ENCODE data around the gene TMEM107. TPM values are rescaled to one million over a fixed set of nuclear protein-coding genes. Genes with fewer than 3 reads are reported as not detected.

Gene TMEM107
- total RNA-seq, 1 experiment from 2014 or later: 17.2 TPM

DNA sequence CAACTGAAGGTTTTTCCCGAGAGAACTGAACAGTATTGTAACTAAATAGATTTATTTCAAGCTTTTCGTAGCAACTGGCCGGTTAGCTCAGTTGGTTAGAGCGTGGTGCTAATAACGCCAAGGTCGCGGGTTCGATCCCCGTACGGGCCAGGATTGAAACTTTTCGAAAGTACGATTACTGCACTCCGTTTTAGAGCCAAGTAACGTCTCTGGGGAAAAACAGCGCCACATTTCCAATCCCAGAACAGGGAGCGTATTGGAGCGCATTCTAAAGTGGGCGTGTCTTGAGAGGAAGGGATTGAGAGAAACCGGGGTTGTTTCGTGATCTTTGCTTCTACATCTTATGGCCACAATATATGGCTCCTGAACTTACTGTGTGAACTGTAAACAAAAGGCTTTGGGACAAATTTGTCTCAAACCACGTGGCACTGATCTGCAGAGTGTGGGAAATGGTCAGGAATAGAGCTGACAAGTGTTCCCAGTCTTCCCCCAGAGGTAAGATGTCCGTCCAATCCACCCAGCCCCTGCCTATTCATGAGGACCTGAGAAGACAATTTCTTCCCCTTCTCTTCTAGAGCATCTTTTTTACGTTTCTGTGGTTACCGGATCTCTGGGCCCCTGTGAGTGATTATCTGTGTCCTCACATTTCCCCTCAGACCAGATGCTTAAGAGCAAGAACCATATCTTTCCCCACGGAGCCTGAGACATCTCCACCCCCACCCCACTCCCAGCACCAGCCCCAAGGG lies 11.5 kb upstream of the TMEM107 start (continued):
- TF ChIP-seq, protein P1, sequence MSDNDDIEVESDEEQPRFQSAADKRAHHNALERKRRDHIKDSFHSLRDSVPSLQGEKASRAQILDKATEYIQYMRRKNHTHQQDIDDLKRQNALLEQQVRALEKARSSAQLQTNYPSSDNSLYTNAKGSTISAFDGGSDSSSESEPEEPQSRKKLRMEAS (CRISPR knock-in tag; IDR thresholded peaks at IDR 0.05): peak; percentile 41
- TF ChIP-seq RORB (CRISPR knock-in tag; IDR thresholded peaks at IDR 0.05): peak; percentile 81
- TF ChIP-seq, protein P2, sequence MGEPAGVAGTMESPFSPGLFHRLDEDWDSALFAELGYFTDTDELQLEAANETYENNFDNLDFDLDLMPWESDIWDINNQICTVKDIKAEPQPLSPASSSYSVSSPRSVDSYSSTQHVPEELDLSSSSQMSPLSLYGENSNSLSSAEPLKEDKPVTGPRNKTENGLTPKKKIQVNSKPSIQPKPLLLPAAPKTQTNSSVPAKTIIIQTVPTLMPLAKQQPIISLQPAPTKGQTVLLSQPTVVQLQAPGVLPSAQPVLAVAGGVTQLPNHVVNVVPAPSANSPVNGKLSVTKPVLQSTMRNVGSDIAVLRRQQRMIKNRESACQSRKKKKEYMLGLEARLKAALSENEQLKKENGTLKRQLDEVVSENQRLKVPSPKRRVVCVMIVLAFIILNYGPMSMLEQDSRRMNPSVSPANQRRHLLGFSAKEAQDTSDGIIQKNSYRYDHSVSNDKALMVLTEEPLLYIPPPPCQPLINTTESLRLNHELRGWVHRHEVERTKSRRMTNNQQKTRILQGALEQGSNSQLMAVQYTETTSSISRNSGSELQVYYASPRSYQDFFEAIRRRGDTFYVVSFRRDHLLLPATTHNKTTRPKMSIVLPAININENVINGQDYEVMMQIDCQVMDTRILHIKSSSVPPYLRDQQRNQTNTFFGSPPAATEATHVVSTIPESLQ (CRISPR knock-in tag; IDR thresholded peaks at IDR 0.05): no peak
- TF ChIP-seq, protein P3, sequence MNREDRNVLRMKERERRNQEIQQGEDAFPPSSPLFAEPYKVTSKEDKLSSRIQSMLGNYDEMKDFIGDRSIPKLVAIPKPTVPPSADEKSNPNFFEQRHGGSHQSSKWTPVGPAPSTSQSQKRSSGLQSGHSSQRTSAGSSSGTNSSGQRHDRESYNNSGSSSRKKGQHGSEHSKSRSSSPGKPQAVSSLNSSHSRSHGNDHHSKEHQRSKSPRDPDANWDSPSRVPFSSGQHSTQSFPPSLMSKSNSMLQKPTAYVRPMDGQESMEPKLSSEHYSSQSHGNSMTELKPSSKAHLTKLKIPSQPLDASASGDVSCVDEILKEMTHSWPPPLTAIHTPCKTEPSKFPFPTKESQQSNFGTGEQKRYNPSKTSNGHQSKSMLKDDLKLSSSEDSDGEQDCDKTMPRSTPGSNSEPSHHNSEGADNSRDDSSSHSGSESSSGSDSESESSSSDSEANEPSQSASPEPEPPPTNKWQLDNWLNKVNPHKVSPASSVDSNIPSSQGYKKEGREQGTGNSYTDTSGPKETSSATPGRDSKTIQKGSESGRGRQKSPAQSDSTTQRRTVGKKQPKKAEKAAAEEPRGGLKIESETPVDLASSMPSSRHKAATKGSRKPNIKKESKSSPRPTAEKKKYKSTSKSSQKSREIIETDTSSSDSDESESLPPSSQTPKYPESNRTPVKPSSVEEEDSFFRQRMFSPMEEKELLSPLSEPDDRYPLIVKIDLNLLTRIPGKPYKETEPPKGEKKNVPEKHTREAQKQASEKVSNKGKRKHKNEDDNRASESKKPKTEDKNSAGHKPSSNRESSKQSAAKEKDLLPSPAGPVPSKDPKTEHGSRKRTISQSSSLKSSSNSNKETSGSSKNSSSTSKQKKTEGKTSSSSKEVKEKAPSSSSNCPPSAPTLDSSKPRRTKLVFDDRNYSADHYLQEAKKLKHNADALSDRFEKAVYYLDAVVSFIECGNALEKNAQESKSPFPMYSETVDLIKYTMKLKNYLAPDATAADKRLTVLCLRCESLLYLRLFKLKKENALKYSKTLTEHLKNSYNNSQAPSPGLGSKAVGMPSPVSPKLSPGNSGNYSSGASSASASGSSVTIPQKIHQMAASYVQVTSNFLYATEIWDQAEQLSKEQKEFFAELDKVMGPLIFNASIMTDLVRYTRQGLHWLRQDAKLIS (CRISPR knock-in tag; IDR thresholded peaks at IDR 0.05; ENCODE audit: borderline replicate concordance): no peak
- no peak for TF ChIP-seq CREB1 (CRISPR knock-in tag; IDR thresholded peaks at IDR 0.05)
- TF ChIP-seq, protein P4, sequence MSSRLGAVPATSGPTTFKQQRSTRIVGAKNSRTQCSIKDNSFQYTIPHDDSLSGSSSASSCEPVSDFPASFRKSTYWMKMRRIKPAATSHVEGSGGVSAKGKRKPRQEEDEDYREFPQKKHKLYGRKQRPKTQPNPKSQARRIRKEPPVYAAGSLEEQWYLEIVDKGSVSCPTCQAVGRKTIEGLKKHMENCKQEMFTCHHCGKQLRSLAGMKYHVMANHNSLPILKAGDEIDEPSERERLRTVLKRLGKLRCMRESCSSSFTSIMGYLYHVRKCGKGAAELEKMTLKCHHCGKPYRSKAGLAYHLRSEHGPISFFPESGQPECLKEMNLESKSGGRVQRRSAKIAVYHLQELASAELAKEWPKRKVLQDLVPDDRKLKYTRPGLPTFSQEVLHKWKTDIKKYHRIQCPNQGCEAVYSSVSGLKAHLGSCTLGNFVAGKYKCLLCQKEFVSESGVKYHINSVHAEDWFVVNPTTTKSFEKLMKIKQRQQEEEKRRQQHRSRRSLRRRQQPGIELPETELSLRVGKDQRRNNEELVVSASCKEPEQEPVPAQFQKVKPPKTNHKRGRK (CRISPR knock-in tag; IDR thresholded peaks at IDR 0.05; ENCODE audit: borderline replicate concordance): no peak
- TF ChIP-seq, protein P5, sequence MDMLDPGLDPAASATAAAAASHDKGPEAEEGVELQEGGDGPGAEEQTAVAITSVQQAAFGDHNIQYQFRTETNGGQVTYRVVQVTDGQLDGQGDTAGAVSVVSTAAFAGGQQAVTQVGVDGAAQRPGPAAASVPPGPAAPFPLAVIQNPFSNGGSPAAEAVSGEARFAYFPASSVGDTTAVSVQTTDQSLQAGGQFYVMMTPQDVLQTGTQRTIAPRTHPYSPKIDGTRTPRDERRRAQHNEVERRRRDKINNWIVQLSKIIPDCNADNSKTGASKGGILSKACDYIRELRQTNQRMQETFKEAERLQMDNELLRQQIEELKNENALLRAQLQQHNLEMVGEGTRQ (CRISPR knock-in tag; IDR thresholded peaks at IDR 0.05): peak; percentile 33; the same call in 1 of the 2 replicates
- TF ChIP-seq, protein P6, sequence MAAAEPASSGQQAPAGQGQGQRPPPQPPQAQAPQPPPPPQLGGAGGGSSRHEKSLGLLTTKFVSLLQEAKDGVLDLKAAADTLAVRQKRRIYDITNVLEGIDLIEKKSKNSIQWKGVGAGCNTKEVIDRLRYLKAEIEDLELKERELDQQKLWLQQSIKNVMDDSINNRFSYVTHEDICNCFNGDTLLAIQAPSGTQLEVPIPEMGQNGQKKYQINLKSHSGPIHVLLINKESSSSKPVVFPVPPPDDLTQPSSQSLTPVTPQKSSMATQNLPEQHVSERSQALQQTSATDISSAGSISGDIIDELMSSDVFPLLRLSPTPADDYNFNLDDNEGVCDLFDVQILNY (CRISPR knock-in tag; IDR thresholded peaks at IDR 0.05): no peak
- TF ChIP-seq GRHL2 (CRISPR knock-in tag; IDR thresholded peaks at IDR 0.05; ENCODE audit: insufficient replicate concordance, severe bottlenecking): no peak
- peak; percentile 50 for TF ChIP-seq GABPB1 (CRISPR knock-in tag; IDR thresholded peaks at IDR 0.05)
- TF ChIP-seq SOX15 (CRISPR knock-in tag; IDR thresholded peaks at IDR 0.05): no peak
- TF ChIP-seq, protein P7, sequence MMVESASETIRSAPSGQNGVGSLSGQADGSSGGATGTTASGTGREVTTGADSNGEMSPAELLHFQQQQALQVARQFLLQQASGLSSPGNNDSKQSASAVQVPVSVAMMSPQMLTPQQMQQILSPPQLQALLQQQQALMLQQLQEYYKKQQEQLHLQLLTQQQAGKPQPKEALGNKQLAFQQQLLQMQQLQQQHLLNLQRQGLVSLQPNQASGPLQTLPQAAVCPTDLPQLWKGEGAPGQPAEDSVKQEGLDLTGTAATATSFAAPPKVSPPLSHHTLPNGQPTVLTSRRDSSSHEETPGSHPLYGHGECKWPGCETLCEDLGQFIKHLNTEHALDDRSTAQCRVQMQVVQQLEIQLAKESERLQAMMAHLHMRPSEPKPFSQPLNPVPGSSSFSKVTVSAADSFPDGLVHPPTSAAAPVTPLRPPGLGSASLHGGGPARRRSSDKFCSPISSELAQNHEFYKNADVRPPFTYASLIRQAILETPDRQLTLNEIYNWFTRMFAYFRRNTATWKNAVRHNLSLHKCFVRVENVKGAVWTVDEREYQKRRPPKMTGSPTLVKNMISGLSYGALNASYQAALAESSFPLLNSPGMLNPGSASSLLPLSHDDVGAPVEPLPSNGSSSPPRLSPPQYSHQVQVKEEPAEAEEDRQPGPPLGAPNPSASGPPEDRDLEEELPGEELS (CRISPR knock-in tag; IDR thresholded peaks at IDR 0.05): no peak
- TF ChIP-seq ZNF671 (CRISPR knock-in tag; IDR thresholded peaks at IDR 0.05): peak; percentile 90; the same call in 1 of the 2 replicates
- no peak for TF ChIP-seq TCF7 (CRISPR knock-in tag; IDR thresholded peaks at IDR 0.05; ENCODE audit: low read depth)
- TF ChIP-seq, protein P8, sequence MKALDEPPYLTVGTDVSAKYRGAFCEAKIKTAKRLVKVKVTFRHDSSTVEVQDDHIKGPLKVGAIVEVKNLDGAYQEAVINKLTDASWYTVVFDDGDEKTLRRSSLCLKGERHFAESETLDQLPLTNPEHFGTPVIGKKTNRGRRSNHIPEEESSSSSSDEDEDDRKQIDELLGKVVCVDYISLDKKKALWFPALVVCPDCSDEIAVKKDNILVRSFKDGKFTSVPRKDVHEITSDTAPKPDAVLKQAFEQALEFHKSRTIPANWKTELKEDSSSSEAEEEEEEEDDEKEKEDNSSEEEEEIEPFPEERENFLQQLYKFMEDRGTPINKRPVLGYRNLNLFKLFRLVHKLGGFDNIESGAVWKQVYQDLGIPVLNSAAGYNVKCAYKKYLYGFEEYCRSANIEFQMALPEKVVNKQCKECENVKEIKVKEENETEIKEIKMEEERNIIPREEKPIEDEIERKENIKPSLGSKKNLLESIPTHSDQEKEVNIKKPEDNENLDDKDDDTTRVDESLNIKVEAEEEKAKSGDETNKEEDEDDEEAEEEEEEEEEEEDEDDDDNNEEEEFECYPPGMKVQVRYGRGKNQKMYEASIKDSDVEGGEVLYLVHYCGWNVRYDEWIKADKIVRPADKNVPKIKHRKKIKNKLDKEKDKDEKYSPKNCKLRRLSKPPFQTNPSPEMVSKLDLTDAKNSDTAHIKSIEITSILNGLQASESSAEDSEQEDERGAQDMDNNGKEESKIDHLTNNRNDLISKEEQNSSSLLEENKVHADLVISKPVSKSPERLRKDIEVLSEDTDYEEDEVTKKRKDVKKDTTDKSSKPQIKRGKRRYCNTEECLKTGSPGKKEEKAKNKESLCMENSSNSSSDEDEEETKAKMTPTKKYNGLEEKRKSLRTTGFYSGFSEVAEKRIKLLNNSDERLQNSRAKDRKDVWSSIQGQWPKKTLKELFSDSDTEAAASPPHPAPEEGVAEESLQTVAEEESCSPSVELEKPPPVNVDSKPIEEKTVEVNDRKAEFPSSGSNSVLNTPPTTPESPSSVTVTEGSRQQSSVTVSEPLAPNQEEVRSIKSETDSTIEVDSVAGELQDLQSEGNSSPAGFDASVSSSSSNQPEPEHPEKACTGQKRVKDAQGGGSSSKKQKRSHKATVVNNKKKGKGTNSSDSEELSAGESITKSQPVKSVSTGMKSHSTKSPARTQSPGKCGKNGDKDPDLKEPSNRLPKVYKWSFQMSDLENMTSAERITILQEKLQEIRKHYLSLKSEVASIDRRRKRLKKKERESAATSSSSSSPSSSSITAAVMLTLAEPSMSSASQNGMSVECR (CRISPR knock-in tag; IDR thresholded peaks at IDR 0.05; ENCODE audit: borderline replicate concordance): 0 out of 2 replicates have a peak, but pooled peaks have one; percentile 41
- TF ChIP-seq, protein P9, sequence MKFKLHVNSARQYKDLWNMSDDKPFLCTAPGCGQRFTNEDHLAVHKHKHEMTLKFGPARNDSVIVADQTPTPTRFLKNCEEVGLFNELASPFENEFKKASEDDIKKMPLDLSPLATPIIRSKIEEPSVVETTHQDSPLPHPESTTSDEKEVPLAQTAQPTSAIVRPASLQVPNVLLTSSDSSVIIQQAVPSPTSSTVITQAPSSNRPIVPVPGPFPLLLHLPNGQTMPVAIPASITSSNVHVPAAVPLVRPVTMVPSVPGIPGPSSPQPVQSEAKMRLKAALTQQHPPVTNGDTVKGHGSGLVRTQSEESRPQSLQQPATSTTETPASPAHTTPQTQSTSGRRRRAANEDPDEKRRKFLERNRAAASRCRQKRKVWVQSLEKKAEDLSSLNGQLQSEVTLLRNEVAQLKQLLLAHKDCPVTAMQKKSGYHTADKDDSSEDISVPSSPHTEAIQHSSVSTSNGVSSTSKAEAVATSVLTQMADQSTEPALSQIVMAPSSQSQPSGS (CRISPR knock-in tag; IDR thresholded peaks at IDR 0.05; ENCODE audit: borderline replicate concordance, low read depth): no peak
- TF ChIP-seq, protein P10, sequence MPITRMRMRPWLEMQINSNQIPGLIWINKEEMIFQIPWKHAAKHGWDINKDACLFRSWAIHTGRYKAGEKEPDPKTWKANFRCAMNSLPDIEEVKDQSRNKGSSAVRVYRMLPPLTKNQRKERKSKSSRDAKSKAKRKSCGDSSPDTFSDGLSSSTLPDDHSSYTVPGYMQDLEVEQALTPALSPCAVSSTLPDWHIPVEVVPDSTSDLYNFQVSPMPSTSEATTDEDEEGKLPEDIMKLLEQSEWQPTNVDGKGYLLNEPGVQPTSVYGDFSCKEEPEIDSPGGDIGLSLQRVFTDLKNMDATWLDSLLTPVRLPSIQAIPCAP (CRISPR knock-in tag; IDR thresholded peaks at IDR 0.05): no peak
- no peak; the same call in 1 of the 2 replicates for TF ChIP-seq OVOL2 (CRISPR knock-in tag; IDR thresholded peaks at IDR 0.05; ENCODE audit: borderline replicate concordance)
- peak; percentile 82; the same call in 1 of the 2 replicates for TF ChIP-seq EMX1 (CRISPR knock-in tag; IDR thresholded peaks at IDR 0.05)

Data from WTC11 (cell line).